Esophagus mucosa (tissue), 1 donor: ENCODE data around the gene FAM200C. TPM values are rescaled to one million over a fixed set of nuclear protein-coding genes. Genes with fewer than 3 reads are reported as not detected.
"Not testable (repeated sequence)": the region's sequence is repeated elsewhere in the genome, so short reads cannot be mapped to it uniquely, and the experiment has no call there.

Source experiments
- ATAC-seq: fragments of 200-7000 bp; cut with Tn5 transposase; one replicate; pipeline ENCODE4 v1.9.1; 2020
- total RNA-seq: library from RNA; stranded (reverse); gene quantifications from one replicate; pipeline ENCODE4 v1.2.4, GENCODE V29; 2023
- donor health status: DM: yes; HTN: yes; CAD: no.

Gene FAM200C
- total RNA-seq = 0.76 TPM

- peak; percentile 99 for ATAC-seq
Observed at GRCh38 chr5:160399402-160400353, at the start of gene FAM200C. Gene FAM200C (minus strand): TSS chr5:160400054. CDS start chr5:160395490, 4,564 bp downstream.

GRCh38 chr5:160449458-160449857, 49.6 kb upstream of the FAM200C start:
- no peak for ATAC-seq

- ATAC-seq = no peak
Observed at GRCh38 chr5:160448886-160449285, 49.0 kb upstream of the FAM200C start.

GRCh38 chr5:160445751-160446150, 45.9 kb upstream of the FAM200C start:
- ATAC-seq = no peak

GRCh38 chr5:160445132-160445531, 45.3 kb upstream of the FAM200C start:
- no peak for ATAC-seq

GRCh38 chr5:160444407-160444806, 44.6 kb upstream of the FAM200C start:
- ATAC-seq = no peak

GRCh38 chr5:160442824-160443431, 43.1 kb upstream of the FAM200C start:
- peak; percentile 22 for ATAC-seq

- no peak for ATAC-seq
Observed at GRCh38 chr5:160441311-160441781, 41.5 kb upstream of the FAM200C start.

GRCh38 chr5:160439205-160439600, 39.3 kb upstream of the FAM200C start:
- peak; percentile 90 for ATAC-seq

- peak; percentile 49 for ATAC-seq
Observed at GRCh38 chr5:160438316-160439204, 38.7 kb upstream of the FAM200C start.

- ATAC-seq = no peak
Observed at GRCh38 chr5:160437271-160437670, 37.4 kb upstream of the FAM200C start.

GRCh38 chr5:160436661-160437060, 36.8 kb upstream of the FAM200C start:
- ATAC-seq = not testable (repeated sequence)

- no peak for ATAC-seq
Observed at GRCh38 chr5:160436017-160436416, 36.2 kb upstream of the FAM200C start.

- no peak for ATAC-seq
Observed at GRCh38 chr5:160435532-160435931, 35.7 kb upstream of the FAM200C start.

GRCh38 chr5:160434022-160434531, 34.2 kb upstream of the FAM200C start:
- peak; percentile 92 for ATAC-seq

- ATAC-seq = no peak
Observed at GRCh38 chr5:160432787-160433186, 32.9 kb upstream of the FAM200C start.

- ATAC-seq = no peak
Observed at GRCh38 chr5:160432196-160432595, 32.3 kb upstream of the FAM200C start.

GRCh38 chr5:160427607-160428006, 27.8 kb upstream of the FAM200C start:
- no peak for ATAC-seq

- peak; percentile 71 for ATAC-seq
Observed at GRCh38 chr5:160423099-160423498, 23.2 kb upstream of the FAM200C start.

GRCh38 chr5:160421625-160422258, 21.9 kb upstream of the FAM200C start, which contains the start of gene PTTG1:
Gene PTTG1 (plus strand): TSS chr5:160421855. CDS start chr5:160422313, 458 bp downstream.
- ATAC-seq = peak; percentile 88

GRCh38 chr5:160420331-160420610, 20.4 kb upstream of the FAM200C start:
- ATAC-seq = no peak
